Kidney tubule cell (primary cell): ENCODE measurements around the gene KIF3B.
"Not testable (repeated sequence)": the region's sequence is repeated elsewhere in the genome, so short reads cannot be mapped to it uniquely, and the experiment has no call there.

Experiments
- DNase-seq: peaks from one replicate; pipeline ENCODE4 v3.0.0-alpha.2; 2018; ENCODE audit warnings: low spot score

Gene KIF3B

GRCh38 chr20:32330555-32330897 is 53.1 kb downstream of the KIF3B start:
- DNase-seq, result no peak

GRCh38 chr20:32332614-32333013 is 55.2 kb downstream of the KIF3B start:
- peak; percentile 84 for DNase-seq

GRCh38 chr20:32333181-32333987 is 55.9 kb downstream of the KIF3B start:
- no peak for DNase-seq

- DNase-seq, result peak; percentile 48
Observed at GRCh38 chr20:32333988-32334885, 56.8 kb downstream of the KIF3B start.

- DNase-seq, result peak; percentile 32
Observed at GRCh38 chr20:32336918-32337347, 59.5 kb downstream of the KIF3B start.

- no peak for DNase-seq
Observed at GRCh38 chr20:32337937-32338661, 60.6 kb downstream of the KIF3B start.

- no peak for DNase-seq
Observed at GRCh38 chr20:32338665-32339064, 61.2 kb downstream of the KIF3B start.

- DNase-seq, result no peak
Observed at GRCh38 chr20:32339116-32339515, 61.7 kb downstream of the KIF3B start.

GRCh38 chr20:32341053-32341452 is 63.6 kb downstream of the KIF3B start:
- not testable (repeated sequence) for DNase-seq

- peak; percentile 21 for DNase-seq
Observed at GRCh38 chr20:32343439-32343838, 66.0 kb downstream of the KIF3B start.

GRCh38 chr20:32344835-32345506 is 67.5 kb downstream of the KIF3B start:
- DNase-seq, result no peak

GRCh38 chr20:32348207-32348606 is 70.8 kb downstream of the KIF3B start:
- no peak for DNase-seq

- DNase-seq, result peak; percentile 18
Observed at GRCh38 chr20:32350421-32350820, 73.0 kb downstream of the KIF3B start.

- no peak for DNase-seq
Observed at GRCh38 chr20:32352121-32352720, 74.8 kb downstream of the KIF3B start.

GRCh38 chr20:32353848-32354496 is 76.5 kb downstream of the KIF3B start:
- DNase-seq, result no peak

GRCh38 chr20:32354592-32355416 is 77.4 kb downstream of the KIF3B start:
- peak; percentile 66 for DNase-seq

GRCh38 chr20:32355417-32355841 is 78.0 kb downstream of the KIF3B start:
- DNase-seq, result no peak

- DNase-seq, result peak; percentile 68
Observed at GRCh38 chr20:32355907-32356621, 78.6 kb downstream of the KIF3B start.
